HPDE6-E6E7 (cell line): ENCODE results near the gene ARHGEF16.

ENCODE experiments used
- DNase-seq: peaks from one replicate; pipeline ENCODE4 v3.0.0; 2011; ENCODE audit warnings: missing footprints; ENCODE audit errors: extremely low spot score

The ARHGEF16 gene

GRCh38 chr1:3453891-3454810, at the start of gene ARHGEF16:
ARHGEF16 (plus strand) TSS chr1:3454665; CDS start chr1:3463085, 8,420 bp downstream.
- DNase-seq = peak; percentile 83

- DNase-seq = no peak
Observed at GRCh38 chr1:3404801-3405200, 49.7 kb upstream of the ARHGEF16 start.

- DNase-seq = no peak
Observed at GRCh38 chr1:3405491-3405890, 49.0 kb upstream of the ARHGEF16 start.

- DNase-seq = no peak
Observed at GRCh38 chr1:3405974-3406867, 48.2 kb upstream of the ARHGEF16 start.

- no peak for DNase-seq
Observed at GRCh38 chr1:3407021-3407420, 47.4 kb upstream of the ARHGEF16 start.

- no peak for DNase-seq
Observed at GRCh38 chr1:3408751-3409266, 45.7 kb upstream of the ARHGEF16 start.

GRCh38 chr1:3409366-3410141, 44.9 kb upstream of the ARHGEF16 start:
- no peak for DNase-seq

- DNase-seq = peak; percentile 5
Observed at GRCh38 chr1:3410142-3410925, 44.1 kb upstream of the ARHGEF16 start.

GRCh38 chr1:3411806-3412205, 42.7 kb upstream of the ARHGEF16 start:
- DNase-seq = no peak

- DNase-seq = no peak
Observed at GRCh38 chr1:3412376-3412775, 42.1 kb upstream of the ARHGEF16 start.

- DNase-seq = no peak
Observed at GRCh38 chr1:3413975-3414710, 40.3 kb upstream of the ARHGEF16 start.

- DNase-seq = no peak
Observed at GRCh38 chr1:3415260-3416090, 39.0 kb upstream of the ARHGEF16 start.

GRCh38 chr1:3417082-3417739, 37.3 kb upstream of the ARHGEF16 start:
- no peak for DNase-seq

GRCh38 chr1:3417934-3418333, 36.5 kb upstream of the ARHGEF16 start:
- DNase-seq = no peak

GRCh38 chr1:3418600-3418999, 35.9 kb upstream of the ARHGEF16 start:
- no peak for DNase-seq

GRCh38 chr1:3419415-3420204, 34.9 kb upstream of the ARHGEF16 start:
- peak; percentile 36 for DNase-seq

GRCh38 chr1:3420218-3420951, 34.1 kb upstream of the ARHGEF16 start:
- DNase-seq = no peak
